ENCODE measurements around the gene MCF2L.

Gene MCF2L

DNA sequence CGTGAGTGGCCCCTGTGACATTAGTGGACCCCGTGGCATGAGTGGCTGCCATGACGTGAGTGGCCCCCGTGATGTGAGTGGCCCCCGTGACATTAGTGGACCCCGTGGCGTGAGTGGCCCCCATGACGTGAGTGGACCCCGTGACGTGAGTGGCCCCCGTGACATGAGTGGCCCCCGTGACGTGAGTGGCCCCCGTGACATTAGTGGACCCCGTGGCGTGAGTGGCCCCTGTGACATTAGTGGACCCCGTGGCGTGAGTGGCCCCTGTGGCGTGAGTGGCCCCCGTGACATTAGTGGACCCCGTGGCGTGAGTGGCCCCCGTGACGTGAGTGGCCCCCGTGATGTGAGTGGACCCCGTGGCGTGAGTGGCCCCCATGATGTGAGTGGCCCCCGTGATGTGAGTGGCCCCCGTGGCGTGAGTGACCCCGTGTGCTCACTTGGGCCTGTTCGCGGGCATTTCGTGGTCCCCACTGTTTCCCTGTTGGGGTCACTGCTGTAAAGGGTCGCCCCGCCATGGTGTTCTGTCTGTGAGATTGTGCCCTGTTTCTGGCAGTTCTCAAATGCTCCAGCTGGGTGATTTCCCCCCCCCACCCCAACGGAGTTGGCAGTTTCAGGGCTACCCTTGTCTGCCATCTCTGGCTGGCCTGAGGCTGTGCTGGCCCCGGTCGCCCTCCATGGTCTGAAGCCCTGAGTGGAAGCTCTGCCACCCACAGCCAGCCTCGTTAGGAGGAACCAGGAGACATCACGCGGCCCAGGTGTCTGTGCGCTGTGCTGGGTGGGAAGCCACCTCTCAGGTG lies 64.2 kb downstream of the MCF2L start:
- Histone ChIP-seq H3K4me1 (ENCODE audit: control insufficient read depth, insufficient read depth, low read length) (no peaks in the 10 kb centered on the region), H3K4me3 (ENCODE audit: low read length) (no peak overlapping the region), H3K27me3 (ENCODE audit: control insufficient read depth, insufficient read depth, low read length) (no peaks in the 10 kb centered on the region), H3K9ac (ENCODE audit: low read length) (no peak overlapping the region), H3K27ac (ENCODE audit: low read depth, low read length) (no peak overlapping the region), H3K36me3 (ENCODE audit: control insufficient read depth, insufficient read depth, low read length) (no peaks in the 10 kb centered on the region)

DNA sequence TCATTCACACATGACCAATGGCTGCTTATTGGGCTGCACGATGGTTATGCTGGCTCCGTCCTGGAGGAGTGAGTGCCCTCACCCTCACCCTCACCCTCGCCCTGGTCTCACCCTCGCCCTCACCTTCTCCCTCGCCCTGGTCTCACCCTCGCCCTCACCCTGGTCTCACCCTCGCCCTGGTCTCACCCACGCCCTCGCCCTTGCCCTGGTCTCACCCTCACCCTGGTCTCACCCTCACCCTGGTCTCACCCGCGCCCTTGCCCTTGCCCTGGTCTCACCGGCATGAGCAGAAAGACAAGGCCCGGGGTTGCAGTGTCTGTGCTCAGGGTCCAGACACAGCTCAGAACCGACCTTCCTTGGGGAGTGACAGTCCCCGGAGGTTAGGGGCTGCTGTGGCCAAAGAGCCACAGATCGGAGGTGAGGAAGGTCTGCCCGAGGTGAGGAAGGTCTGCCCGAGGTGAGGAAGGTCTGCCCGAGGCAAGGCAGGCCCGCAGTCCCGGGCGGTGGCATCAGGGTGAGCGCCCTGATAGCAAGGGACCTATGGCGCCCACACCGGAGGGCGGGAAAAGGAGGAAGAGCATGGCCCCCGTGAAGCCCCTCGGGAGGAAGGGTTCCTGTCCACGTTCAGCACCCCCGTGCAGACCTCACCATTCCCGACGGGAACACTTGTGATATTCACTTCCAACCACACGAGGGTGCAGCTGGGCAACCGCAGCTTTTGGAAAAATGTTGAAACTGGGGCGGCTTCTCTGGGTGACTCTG lies 65.6 kb downstream of the MCF2L start:
- Histone ChIP-seq H3K4me1 (ENCODE audit: control insufficient read depth, insufficient read depth, low read length) (no peaks in the 10 kb centered on the region), H3K4me3 (ENCODE audit: low read length) (no peak overlapping the region), H3K27ac (ENCODE audit: low read depth, low read length) (no peak overlapping the region), H3K36me3 (ENCODE audit: control insufficient read depth, insufficient read depth, low read length) (no peaks in the 10 kb centered on the region), H3K9ac (ENCODE audit: low read length) (no peak overlapping the region), H3K27me3 (ENCODE audit: control insufficient read depth, insufficient read depth, low read length) (no peaks in the 10 kb centered on the region)

DNA sequence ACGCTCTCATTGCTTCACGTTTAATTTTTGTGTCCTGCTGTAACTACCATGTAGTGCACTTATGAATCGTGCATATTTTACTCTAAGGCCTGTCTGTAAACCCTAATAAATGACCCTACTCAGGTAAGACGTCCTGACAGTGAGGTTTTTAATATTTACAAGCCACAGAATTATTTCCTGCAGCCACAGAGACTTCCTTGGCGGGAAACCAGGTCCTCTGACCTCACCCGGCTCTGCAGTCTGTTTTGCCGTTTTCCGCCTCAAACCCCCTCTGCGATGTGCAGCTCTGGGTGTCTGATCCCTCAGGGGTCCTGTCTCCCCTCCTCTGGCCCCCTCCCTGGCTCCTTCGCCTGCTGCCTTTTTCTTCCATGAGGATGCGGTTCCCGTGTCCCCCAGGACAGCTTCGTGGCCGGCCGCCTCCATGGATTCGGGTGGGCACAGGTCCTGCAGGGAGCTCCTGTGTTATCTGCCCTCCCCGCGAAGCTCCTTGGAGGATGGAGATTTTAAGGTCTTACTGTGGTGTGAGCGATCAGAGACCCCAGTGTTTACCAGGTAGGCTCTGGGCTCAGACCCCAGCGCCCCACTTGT lies 66.3 kb downstream of the MCF2L start:
- no peak overlapping the region for H3K27ac ChIP-seq (ENCODE audit: low read depth, low read length)
- H3K9ac ChIP-seq (ENCODE audit: low read length) = no peak overlapping the region
- H3K4me1 ChIP-seq (ENCODE audit: control insufficient read depth, insufficient read depth, low read length) = no peaks in the 10 kb centered on the region
- no peaks in the 10 kb centered on the region for H3K27me3 ChIP-seq (ENCODE audit: control insufficient read depth, insufficient read depth, low read length)
- H3K4me3 ChIP-seq (ENCODE audit: low read length) = no peak overlapping the region
- H3K36me3 ChIP-seq (ENCODE audit: control insufficient read depth, insufficient read depth, low read length) = no peaks in the 10 kb centered on the region

DNA sequence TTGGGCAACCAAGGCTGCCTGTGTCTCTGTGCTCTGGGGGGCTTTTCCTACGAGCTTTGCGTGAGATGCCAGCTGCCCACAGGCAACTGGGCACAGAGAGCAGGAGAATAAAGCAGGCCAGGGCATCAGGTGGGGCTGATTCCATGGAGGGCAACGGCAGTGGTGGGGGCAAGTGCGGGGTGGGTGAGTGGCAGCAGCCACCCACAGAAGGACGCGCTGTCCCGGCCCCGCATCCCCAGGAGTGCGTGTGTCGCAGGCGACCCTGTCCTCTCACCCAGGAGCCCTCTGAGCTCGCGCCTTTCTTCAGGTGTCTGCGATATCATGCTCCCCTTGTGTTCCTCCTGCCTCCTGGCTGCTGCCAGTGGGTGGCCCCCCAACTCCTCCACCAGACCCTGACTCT lies 67.4 kb downstream of the MCF2L start:
- no peaks in the 10 kb centered on the region for H3K27me3 ChIP-seq (ENCODE audit: control insufficient read depth, insufficient read depth, low read length)
- H3K9ac ChIP-seq (ENCODE audit: low read length) = no peak overlapping the region
- no peak overlapping the region for H3K27ac ChIP-seq (ENCODE audit: low read depth, low read length)
- H3K36me3 ChIP-seq (ENCODE audit: control insufficient read depth, insufficient read depth, low read length) = no peaks in the 10 kb centered on the region
- H3K4me3 ChIP-seq (ENCODE audit: low read length) = no peak overlapping the region
- no peaks in the 10 kb centered on the region for H3K4me1 ChIP-seq (ENCODE audit: control insufficient read depth, insufficient read depth, low read length)

DNA sequence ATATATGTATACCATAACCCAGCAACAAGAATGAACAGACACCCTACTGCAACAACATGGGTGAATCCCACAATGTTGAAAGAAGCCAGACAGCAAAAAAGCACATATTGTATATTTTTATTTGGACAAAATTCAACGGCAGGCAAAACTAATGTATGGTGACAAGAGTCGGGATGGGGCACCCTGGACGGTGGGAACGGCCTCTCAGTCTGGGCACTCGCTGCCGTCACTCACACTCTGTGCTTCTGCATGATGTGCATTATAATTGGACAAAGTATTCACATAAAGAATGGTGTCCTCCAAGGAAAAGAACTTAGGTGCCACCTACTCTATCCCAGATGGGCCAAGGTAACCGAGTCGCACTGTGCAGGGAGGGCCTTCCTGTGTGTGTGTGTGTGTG lies 71.0 kb downstream of the MCF2L start:
- Histone ChIP-seq H3K36me3 (ENCODE audit: control insufficient read depth, insufficient read depth, low read length) (no peaks in the 10 kb centered on the region), H3K4me3 (ENCODE audit: low read length) (no peak overlapping the region), H3K27ac (ENCODE audit: low read depth, low read length) (no peak overlapping the region), H3K9ac (ENCODE audit: low read length) (no peak overlapping the region), H3K4me1 (ENCODE audit: control insufficient read depth, insufficient read depth, low read length) (no peaks in the 10 kb centered on the region), H3K27me3 (ENCODE audit: control insufficient read depth, insufficient read depth, low read length) (no peaks in the 10 kb centered on the region)

DNA sequence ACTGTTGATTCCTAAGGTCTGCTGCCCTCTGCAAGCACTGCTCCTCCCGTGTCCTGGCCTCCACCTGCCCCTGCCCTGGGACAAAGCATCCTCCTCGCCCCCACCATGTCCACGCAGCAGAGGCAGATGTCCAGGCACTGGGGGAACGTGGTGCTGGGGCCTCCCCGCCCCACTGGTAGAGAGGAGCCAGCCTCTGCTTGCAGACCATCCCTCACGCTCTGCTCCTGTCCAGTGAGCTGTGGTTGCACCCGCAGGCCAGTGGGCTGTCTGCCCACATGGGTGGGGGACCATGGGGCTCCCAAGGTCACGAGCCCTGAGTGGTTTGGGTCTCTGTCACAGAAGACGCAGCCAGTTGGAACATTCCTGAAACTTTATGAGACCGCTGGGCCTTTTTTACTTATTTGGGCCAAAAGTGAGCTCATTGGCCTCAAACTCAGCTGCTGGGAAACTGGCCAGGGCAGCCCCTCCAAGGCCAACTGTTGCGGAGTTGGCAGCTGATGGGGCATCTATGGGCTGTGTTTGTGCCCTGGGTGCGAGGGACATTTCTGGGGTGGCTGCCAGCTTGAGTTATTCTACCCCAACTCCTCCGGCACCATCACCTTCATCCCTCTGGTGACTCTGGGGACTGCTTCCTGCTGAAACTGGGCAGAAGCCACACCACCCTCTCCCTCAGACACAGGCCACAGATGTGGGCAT lies 71.7 kb downstream of the MCF2L start:
- Histone ChIP-seq H3K27ac (ENCODE audit: low read depth, low read length) (no peak overlapping the region), H3K4me3 (ENCODE audit: low read length) (no peak overlapping the region), H3K36me3 (ENCODE audit: control insufficient read depth, insufficient read depth, low read length) (no peaks in the 10 kb centered on the region), H3K4me1 (ENCODE audit: control insufficient read depth, insufficient read depth, low read length) (no peaks in the 10 kb centered on the region), H3K9ac (ENCODE audit: low read length) (no peak overlapping the region), H3K27me3 (ENCODE audit: control insufficient read depth, insufficient read depth, low read length) (no peaks in the 10 kb centered on the region)

DNA sequence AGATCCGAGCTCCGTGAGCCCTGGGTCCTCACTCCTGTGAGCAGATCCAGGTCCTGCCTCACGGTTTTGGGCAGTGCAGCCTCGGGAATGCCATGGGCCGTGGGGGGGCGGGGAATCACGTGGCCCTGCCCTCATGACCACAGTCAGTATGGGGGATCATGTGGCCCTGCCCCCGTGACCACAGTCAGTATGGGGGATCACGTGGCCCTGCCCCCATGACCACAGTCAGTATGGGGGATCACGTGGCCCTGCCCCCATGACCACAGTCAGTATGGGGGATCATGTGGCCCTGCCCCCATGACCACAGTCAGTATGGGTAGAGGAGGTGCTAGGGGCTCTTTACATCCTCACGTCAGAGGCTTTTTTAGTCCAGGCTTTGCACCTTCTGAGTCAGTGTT lies 72.3 kb downstream of the MCF2L start:
- H3K36me3 ChIP-seq (ENCODE audit: control insufficient read depth, insufficient read depth, low read length) = no peaks in the 10 kb centered on the region
- no peak overlapping the region for H3K4me3 ChIP-seq (ENCODE audit: low read length)
- H3K27ac ChIP-seq (ENCODE audit: low read depth, low read length) = no peak overlapping the region
- no peaks in the 10 kb centered on the region for H3K4me1 ChIP-seq (ENCODE audit: control insufficient read depth, insufficient read depth, low read length)
- H3K9ac ChIP-seq (ENCODE audit: low read length) = no peak overlapping the region
- H3K27me3 ChIP-seq (ENCODE audit: control insufficient read depth, insufficient read depth, low read length) = no peaks in the 10 kb centered on the region

DNA sequence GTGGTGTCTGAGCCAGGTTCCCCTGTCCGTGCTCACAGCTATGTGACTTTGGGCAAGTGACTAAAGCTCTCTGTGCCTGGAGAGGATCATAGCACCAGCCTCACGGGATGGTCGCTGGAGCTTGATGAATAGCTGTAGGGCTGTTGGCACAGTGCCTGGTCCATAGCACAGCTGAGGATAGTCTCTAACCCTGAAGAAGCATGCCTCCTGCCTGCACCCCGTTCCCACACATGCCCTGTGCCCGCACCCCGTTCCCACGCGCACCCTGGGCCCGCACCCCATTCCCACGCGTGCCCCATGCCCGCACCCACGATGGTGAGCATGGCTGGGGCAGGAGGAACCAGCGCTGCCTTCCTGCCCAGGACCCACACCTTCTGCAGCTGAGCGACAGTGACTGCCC lies 72.9 kb downstream of the MCF2L start:
- Histone ChIP-seq H3K27ac (ENCODE audit: low read depth, low read length) (no peak overlapping the region), H3K9ac (ENCODE audit: low read length) (no peak overlapping the region), H3K27me3 (ENCODE audit: control insufficient read depth, insufficient read depth, low read length) (no peaks in the 10 kb centered on the region), H3K4me1 (ENCODE audit: control insufficient read depth, insufficient read depth, low read length) (no peaks in the 10 kb centered on the region), H3K4me3 (ENCODE audit: low read length) (no peak overlapping the region), H3K36me3 (ENCODE audit: control insufficient read depth, insufficient read depth, low read length) (no peaks in the 10 kb centered on the region)

DNA sequence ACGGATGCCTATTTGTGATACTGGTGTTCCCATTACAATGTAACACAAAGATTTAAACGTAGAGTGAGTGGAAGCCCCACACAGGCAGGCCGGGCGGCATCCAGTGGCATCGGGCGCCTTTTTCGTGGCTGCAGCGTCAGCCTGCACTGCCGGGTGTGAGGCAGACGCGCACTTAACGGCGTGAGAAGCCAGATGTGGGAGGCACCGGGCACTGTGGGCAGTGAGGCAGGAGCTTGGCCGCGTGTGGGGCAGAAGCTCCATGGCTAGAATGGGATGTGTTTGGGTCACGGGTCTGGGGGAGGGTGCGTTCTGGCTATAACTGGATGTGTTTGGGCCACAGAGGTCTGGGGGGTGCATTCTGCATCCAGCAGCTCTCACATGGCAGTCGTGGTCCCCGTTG lies 73.4 kb downstream of the MCF2L start:
- Histone ChIP-seq H3K36me3 (ENCODE audit: control insufficient read depth, insufficient read depth, low read length) (no peaks in the 10 kb centered on the region), H3K9ac (ENCODE audit: low read length) (no peak overlapping the region), H3K4me3 (ENCODE audit: low read length) (no peak overlapping the region), H3K27ac (ENCODE audit: low read depth, low read length) (no peak overlapping the region), H3K27me3 (ENCODE audit: control insufficient read depth, insufficient read depth, low read length) (no peaks in the 10 kb centered on the region), H3K4me1 (ENCODE audit: control insufficient read depth, insufficient read depth, low read length) (no peaks in the 10 kb centered on the region)

DNA sequence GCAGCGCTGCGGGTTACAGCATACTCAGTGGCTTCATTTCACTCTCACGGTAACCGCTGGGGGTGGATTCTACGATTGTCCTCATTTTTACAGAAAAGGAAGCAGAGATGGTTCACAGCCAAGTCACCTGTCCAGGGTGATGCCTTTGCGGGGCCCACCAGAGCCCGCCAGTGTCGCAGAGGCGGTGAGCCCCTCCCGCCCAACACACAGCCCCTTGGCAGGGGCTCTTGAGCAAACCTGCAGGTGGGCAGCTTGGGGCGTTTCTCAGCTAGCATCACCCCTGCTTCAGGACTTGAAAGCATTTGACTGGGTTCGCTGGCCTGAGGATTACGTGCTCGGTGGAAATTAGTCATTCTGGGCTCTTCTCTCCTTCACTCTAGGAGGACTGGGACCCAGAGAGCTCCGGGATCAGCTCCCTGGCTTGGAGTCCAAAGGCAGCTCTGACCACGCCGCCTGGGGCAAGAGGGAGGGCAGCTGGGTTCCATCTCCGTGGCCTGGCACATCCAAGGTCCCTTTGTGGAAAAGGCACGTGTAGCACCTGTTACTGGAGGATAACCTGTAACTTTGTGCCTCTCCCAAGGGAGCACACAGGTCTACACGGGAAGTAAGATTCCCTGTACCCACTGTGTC lies 74.1 kb downstream of the MCF2L start:
- H3K9ac ChIP-seq (ENCODE audit: low read length) = no peak overlapping the region

DNA sequence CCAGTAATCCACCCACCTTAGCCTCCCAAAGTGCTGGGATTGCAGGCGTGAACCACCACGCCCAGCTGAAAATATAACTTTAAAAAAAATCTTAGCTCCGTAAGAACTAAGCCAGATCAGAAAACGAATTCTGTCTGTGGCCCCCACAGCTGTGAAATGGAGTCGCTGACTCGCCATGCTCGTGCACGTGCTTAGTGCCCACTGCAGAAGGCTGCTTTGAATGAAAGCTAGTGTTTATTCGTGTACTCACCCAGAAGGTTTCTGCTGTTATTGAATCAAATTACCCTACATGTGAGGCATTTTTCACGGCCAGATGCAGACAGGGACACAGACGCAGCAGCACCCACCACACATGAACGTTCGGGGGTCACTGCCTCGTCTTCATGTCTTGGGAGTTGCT lies 74.9 kb downstream of the MCF2L start:
- Histone ChIP-seq H3K9ac (ENCODE audit: low read length) (no peak overlapping the region), H3K4me1 (ENCODE audit: control insufficient read depth, insufficient read depth, low read length) (no peaks in the 10 kb centered on the region), H3K4me3 (ENCODE audit: low read length) (no peak overlapping the region), H3K27ac (ENCODE audit: low read depth, low read length) (no peak overlapping the region), H3K27me3 (ENCODE audit: control insufficient read depth, insufficient read depth, low read length) (no peaks in the 10 kb centered on the region), H3K36me3 (ENCODE audit: control insufficient read depth, insufficient read depth, low read length) (no peaks in the 10 kb centered on the region)

More for the DNA sequence above, 74.1 kb downstream of the MCF2L start:
- H3K27me3 ChIP-seq (ENCODE audit: control insufficient read depth, insufficient read depth, low read length) = no peaks in the 10 kb centered on the region
- no peaks in the 10 kb centered on the region for H3K36me3 ChIP-seq (ENCODE audit: control insufficient read depth, insufficient read depth, low read length)
- H3K27ac ChIP-seq (ENCODE audit: low read depth, low read length) = no peak overlapping the region
- no peak overlapping the region for H3K4me3 ChIP-seq (ENCODE audit: low read length)
- no peaks in the 10 kb centered on the region for H3K4me1 ChIP-seq (ENCODE audit: control insufficient read depth, insufficient read depth, low read length)
